GM19438 (cell line): ENCODE measurements around the gene PGS1.

Source experiments
- ATAC-seq: cut with Tn5 transposase; IDR thresholded peaks from one replicate; pipeline ENCODE4 v1.9.1; 2021; ENCODE audit warnings: low read depth; ENCODE audit not compliant: unreplicated experiment

PGS1 gene

GRCh38 chr17:78422872-78423588 is 44.6 kb downstream of the PGS1 start:
- no peak for ATAC-seq

DNA sequence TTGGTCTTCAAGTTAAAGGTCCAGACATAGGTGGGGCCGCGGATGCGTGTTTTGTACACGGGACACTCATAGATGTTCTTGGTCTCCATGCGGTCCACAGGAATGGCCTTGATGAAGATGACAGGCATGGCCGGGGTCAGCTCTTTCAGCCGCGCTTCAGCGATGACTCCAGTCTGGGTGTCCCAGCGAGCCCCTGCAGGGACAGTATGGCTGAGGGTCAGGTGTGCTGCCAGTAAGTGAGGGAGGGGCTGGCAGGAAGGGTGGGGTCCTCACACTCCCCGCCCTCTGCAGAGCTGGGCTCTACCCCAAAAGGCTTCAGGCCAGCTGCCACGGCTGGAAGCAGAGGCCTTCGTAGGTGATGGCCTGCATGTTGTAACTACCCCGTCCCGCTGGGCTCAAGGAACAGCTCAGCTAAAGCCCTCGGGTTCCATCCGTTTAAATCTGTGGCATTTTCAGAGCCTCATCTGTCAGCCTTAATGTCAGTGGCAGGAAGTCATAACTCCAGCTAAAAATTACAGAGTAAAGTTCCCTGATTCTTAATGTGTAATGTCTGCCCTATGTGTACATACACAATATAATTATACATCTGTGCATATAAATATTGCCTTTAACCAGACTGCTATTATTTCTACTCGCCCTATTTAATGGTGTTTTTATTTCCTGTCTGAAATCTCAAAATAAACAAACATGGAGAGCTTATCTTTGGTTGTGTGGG is 45.7 kb downstream of the PGS1 start:
- ATAC-seq: no peak

GRCh38 chr17:78425429-78425828 is 47.0 kb downstream of the PGS1 start:
- no peak for ATAC-seq

DNA sequence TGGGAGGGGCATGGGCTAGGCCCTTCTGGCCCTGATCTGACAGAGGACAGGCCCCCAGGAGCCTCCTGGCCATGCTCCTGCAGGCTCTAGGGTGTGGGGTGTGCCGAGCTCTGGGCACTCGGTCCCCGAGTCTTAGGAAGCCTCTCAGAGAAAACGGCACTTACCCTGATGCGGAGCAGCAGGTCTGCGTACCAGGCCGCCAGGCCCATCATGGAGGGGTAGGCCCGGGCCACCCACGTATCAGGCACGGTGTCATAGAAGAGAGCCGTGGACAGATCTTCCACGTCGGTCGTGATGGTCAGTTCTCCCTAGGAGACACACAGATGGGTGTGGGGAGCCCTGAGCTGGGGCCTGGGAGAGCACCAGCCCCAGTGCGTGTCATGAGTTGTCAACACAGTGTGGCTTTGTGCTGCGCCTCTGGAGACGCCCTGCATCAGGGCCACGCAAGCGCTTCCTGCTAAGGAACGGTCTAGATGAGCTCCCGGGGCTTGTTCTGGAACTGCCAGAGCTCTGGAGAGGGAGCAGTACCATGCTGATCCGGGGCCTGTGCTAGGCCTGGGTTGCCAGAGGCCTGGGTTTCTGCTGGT is 47.9 kb downstream of the PGS1 start:
- no peak for ATAC-seq

GRCh38 chr17:78427140-78427539 is 48.7 kb downstream of the PGS1 start:
- no peak for ATAC-seq

DNA sequence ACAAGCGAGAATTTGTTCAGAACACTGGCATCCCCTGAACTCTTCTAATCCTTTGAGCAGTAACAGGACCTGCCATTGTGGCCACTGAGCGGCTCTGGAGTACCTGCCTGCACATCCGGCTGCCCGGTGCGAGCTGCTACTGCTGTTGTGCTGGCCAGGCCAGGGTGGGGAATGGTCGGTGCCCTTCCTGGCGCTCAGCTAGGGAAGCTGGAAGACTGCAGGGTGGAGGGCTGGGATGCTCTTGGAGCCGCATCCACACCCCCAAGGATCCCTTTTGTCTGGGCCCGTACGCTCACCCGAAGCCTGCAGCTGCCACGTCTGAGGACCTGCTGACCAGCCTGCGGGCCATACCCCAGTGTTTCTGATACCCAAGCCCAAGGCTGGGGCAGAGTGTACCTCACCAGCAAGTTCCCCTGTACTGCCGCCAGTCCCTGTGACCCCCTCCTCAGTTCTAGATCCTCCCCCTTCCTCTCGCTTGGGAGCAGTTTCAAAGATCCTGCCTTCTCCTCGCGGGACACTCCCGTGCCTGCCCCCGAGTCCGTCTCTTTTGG is 49.7 kb downstream of the PGS1 start:
- no peak for ATAC-seq

DNA sequence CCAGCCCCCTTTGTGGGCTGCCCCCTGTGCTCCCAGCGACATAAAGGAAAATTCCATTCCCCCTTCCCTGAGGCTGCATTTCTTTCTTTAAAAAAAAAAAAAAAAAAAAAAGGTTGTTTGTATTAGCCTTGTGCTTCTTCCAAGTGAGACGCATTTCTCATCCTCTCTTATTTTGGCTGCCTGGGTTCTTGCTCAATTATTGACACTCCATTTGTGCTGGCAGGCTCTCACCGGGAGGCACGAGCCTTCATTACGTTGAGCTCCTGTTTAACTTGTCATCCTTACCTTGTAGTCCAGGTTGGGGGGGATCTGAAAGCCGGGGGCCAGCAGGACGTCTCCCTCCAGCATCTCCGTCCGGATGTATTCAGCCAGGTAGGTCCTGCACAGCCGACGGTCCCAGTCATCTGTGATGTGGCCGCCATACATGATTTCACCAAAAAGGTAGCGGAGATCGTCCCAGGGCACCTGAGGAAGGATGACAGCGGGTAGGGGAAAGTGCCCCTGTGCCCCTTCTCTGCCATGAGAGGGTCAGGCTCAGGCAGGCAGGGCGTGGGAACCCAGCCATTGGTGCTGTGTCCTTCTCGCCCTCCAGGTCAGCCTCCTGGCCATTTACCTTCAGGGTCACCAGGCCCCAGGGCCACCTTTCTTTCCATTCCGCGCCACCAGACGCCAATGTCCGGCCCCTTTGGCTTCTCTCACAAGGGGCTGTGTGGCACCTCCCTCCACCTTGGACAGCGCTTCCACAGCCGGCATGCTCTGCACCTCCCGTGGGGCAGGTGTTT is 50.6 kb downstream of the PGS1 start:
- ATAC-seq: no peak

- no peak for ATAC-seq
Measured at GRCh38 chr17:78429618-78429995, 51.2 kb downstream of the PGS1 start.

DNA sequence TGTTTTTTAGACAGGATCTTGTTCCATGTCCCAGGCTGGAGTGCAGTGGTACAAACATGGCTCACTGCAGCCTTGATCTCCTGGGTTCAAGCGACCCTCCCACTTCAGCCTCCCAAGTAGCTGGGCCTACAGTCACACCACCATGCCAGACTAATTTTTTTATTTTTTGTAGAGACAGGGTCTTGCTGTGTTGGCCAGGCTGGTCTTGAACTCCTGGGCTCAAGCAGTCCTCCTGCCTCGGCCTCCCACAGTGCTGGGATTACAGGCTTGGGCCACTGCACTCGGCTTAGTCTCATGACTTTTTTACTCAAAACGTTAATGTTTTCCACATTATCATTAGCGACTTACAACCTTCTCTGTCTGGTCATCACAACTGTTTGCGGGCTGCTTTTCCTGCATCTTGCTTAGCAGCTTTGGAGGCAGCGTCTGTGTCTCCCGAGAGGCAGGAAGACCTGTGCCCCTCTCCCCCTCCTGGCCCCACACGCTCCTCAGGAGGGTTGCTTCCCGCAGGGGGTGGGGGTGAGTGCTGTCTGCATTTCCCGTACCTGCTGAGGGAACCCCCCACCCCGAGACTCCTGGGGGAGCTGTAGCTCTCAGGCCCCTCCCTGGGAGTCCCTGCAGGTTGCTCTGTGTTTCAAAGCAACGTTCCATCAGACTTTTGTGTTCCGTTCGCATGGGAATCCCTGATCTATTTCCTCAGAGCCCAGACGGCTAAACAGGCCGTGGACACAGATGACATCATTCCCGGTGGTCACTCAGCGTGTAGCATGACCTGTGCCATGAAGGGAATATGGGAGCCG is 52.6 kb downstream of the PGS1 start:
- ATAC-seq: no peak

DNA sequence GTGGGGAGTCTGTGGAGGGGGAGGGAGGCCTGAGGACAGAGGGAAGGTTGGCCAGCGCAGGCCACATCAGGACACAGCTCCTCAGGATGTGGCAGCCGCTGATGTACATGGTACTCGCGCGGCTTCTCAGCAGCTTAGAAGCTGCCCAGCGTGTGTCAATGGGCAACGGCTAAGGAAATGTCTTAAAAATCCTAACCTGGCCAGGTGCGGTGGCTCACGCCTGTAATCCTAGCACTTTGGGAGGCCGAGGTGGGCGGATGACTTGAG is 53.2 kb downstream of the PGS1 start:
- ATAC-seq: no peak

DNA sequence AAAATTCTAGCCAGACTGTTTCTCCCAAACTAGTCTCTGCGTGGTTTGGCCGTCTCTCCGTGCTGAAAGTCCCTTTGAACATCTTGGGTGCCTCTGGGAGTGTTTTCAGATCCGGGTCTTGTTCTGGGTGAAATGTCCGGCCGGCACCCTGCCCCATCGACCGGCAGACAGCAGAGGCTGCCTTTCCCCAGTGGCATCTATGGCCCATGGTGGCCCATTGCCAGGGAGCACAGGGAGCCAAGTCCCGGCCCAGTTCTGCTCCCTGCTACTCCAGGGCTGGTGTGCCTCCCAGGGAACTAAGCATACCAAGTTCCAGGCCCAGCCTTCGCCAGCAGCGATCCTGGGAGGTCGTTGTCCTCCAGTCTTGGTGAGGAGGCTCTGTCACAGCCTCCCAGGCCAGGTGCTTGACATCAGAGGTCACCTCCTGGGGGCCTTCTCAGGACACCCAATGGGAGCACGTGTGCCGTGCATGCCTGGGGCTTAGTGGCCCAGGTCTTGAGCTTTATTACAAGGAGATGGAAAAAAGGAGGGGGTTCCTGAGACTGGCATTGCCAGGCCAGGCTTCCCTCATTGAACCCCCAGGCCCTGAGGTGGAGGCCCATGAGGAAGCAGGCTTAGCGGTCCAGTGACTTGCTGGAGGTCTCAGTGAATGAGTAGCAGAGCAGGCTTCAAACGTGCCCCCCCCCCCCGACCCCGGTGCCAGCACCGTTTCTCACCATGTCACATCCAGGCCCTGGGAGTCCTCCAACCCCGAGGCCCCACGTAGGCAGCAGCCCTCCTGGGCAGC is 54.0 kb downstream of the PGS1 start:
- no peak for ATAC-seq

DNA sequence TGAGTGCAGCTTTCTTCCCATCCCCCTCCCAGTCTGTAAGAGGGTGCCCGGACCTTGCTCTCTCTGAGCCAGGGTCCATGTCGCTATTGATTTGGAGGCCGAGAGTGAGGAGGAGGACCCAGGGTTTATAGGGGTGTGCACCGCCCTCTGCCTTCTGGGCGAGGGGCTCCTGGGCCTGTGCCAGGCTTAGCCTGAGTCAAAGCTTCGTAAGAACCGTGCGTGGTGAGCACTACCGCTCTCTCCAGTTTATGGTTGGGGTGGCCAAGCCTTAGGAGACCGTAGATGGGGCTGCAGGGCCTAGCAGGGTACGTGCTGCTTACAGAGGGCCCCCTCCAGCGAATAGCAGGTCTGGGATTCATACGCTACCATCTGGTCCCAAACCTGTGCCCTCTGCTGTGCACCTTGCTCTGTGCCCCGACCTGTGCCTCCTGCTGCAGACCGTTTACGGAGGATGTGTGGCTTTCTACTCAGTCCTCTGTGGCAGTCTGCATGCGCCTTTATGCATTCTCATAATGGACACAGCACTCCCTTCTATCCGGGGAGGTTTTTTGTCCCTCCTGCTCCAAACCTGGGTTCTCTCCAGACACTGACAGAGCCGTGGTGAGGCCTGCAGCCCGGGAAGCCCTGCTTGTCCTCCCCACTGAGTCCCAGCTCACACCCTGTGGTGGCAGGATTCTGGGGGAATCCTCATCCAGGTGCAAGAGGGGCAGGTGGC is 54.7 kb downstream of the PGS1 start:
- ATAC-seq: no peak

DNA sequence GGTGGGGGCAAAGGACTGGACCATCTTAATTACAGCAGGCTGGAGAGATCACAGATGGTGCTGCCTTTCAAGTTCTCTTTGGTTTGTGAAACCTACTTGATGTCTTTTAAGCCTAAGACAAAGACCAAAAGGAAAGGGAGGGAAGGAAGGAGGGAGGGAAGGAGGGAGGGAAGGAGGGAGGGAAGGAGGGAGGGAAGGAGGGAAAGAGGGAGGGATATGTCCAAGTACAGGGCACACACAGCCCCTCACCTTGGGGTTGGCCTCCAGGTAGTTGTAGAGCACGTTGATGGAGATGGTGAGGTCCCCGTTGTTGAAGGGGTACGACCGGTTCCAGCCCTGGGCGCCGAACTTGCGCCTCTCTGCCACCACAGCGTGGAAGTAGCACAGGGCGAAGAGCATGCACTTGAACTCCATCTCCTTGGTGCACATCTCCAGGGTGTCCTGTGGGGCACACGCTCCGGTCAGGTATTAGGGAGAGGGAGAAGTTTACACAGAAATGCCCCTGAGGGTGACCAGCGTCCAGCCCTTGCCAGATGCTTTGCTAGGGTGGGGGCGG is 55.4 kb downstream of the PGS1 start:
- ATAC-seq: no peak

DNA sequence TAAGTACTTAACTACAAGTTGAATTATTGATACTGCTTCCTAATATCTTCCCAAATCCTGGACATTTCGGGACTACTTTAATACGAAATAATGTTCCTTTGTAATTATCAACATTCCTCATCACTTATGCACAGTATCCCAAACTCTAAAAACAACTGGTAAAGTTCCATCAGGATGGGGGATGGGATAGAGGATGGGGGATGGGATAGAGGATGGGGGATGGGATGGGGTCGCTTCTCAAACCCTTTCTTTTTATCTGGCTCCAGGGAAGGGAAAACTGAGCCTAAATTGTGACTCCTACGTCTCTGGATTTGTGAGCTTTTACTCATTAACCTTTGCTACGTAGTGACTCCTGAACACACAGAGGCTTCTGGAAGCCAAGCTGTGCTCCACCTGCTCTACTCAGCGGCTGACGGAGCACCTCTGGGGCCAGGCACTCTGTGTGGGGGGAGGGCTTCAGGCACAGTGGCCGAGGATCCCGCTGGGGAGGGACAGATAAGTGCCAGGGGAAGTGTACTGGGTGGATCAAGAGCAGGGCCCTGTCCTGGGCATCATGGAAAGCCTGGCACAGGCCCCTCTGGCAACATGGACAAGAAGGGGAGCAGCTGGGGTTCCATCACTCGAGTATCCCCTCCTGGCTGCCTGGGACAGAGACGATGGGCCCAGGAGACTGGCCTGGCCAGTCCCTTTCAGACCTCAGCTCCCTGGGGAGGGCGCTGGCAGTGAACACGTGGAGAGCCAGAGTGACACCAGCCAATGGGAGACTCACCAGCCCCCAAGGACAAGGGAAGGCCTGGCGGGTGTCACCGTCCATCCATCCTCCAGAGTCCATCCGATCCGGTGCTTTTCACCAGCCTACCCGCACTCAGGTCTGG is 56.2 kb downstream of the PGS1 start:
- no peak for ATAC-seq

DNA sequence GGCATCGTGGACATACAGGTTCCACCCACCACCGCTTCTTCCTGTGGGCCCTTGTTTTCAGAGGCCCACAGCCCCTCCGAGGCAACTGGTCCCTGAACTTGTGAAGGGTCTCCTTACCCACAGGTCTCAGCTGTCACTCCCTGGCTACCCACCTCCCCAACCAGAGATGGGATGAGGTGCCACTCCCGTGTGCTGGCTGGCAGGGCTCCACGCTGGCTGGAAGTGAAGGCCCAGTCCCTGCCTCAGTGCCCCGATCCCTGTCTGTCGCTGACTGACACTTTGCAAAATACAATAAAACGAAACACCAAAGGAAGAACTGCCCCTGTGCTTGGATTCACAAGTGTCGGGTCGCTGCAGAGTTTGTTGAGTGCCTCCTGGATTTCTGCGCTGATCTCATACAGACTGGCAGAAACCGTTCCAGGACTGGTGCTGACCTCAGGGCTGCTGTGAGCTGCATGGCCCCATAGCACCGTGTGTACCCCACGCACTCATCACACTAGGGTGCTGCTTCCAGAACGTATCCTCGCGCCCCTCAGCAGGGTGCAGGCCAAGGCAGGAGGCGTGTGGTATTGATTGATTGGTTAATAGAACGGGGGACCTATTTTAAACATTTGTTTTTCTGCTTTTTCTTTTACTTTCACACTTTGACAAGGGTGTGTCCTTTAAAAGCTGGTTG is 57.0 kb downstream of the PGS1 start:
- ATAC-seq: no peak

GRCh38 chr17:78437508-78438169 is 59.2 kb downstream of the PGS1 start:
- ATAC-seq: no peak

DNA sequence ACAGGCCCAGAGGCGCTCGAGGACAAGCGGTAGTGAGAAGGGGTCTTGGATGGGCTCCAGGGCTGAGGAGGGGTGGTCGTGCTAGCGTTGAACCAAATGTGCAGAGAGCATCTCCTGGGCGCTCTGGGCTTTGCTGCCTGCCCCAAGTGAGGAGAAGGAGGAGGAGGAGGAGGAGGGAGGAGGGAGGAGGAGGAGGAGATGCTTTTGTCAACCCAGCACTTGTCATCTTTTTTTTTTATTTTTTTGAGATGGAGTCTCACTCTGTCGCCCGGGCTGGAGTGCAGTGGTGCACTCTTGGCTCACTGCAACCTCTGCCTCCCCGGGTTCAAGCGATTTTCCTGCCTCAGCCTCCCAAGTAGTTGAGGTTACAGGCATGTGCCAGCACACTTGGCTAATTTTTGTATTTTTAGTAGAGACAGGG is 59.8 kb downstream of the PGS1 start:
- no peak for ATAC-seq
